Smooth muscle cell (in vitro differentiated cells): ENCODE results near the gene LTBP2. TPM values are rescaled to one million over a fixed set of nuclear protein-coding genes. Genes with fewer than 3 reads are reported as not detected.

ENCODE experiments used
- DNase-seq: peaks from one replicate; lab custom pipeline; 2025; ENCODE audit not compliant: unreplicated experiment; lab: John Stamatoyannopoulos, UW
- H2AFZ ChIP-seq: fragments of 200-600 bp; sonication (generic); 2 replicates; pipeline ENCODE4 v1.6.0; 2016; ENCODE audit warnings: antibody characterized with exemption, low read depth, mild to moderate bottlenecking
- H3F3A ChIP-seq: fragments of 200-600 bp; sonication (generic); 2 replicates; pipeline ENCODE4 v1.6.0; 2017; ENCODE audit warnings: antibody characterized with exemption, low read depth
- H3K27ac ChIP-seq: fragments of 200-600 bp; sonication (generic); 2 replicates; pipeline ENCODE4 v1.5.1; 2016; ENCODE audit warnings: low read depth, mild to moderate bottlenecking
- H3K27me3 ChIP-seq: fragments of 200-600 bp; sonication (generic); 2 replicates; pipeline ENCODE4 v1.6.1; 2016; ENCODE audit warnings: low read depth, mild to moderate bottlenecking
- H3K36me3 ChIP-seq: fragments of 200-600 bp; sonication (generic); 2 replicates; pipeline ENCODE4 v1.5.1; 2016; ENCODE audit warnings: low read depth
- H3K4me1 ChIP-seq: fragments of 200-600 bp; sonication (generic); 2 replicates; pipeline ENCODE4 v1.5.1; 2016; ENCODE audit warnings: low read depth
- H3K4me2 ChIP-seq: fragments of 200-600 bp; sonication (generic); 2 replicates; pipeline ENCODE4 v1.6.0; 2016; ENCODE audit warnings: mild to moderate bottlenecking
- H3K4me3 ChIP-seq: fragments of 200-600 bp; sonication (generic); 2 replicates; pipeline ENCODE4 v1.5.1; 2016; ENCODE audit warnings: mild to moderate bottlenecking
- H3K79me2 ChIP-seq: fragments of 200-600 bp; sonication (generic); 2 replicates; pipeline ENCODE4 v1.6.0; 2016; ENCODE audit warnings: low read depth, mild to moderate bottlenecking
- H3K9ac ChIP-seq: fragments of 200-600 bp; sonication (generic); 2 replicates; pipeline ENCODE4 v1.6.0; 2016; ENCODE audit warnings: low read depth
- H3K9me3 ChIP-seq: fragments of 200-600 bp; sonication (generic); replicated peaks from 2 replicates; pipeline ENCODE4 v1.5.1; 2016; ENCODE audit warnings: low read depth
- H4K20me1 ChIP-seq: fragments of 200-600 bp; sonication (generic); 2 replicates; pipeline ENCODE4 v1.6.0; 2016; ENCODE audit warnings: low read depth
- CTCF ChIP-seq: fragments of 200-600 bp; sonication (generic); IDR thresholded peaks from 2 replicates; pipeline ENCODE4 v1.5.1; 2017; ENCODE audit warnings: borderline replicate concordance, mild to moderate bottlenecking, antibody characterized with exemption; ENCODE audit not compliant: insufficient read depth, poor library complexity, severe bottlenecking
- WGBS: methylation state at CpG from one replicate; pipeline ENCODE4 v1.1.7; 2016; ENCODE audit warnings: low lambda C conversion rate; 5-methylcytosine and 5-hydroxymethylcytosine counted together
- polyA plus RNA-seq: library from polyadenylated mRNA; unstranded; fragments of >200 nt; fragmentation: Nextera tagmentation; extraction: Ambion mirVana; gene quantifications from 2 replicates; pipeline ENCODE4 v1.2.1, GENCODE V29; 2016
- total RNA-seq: library from RNA; depleted of rRNA; stranded (reverse); fragments of >200 nt; gene quantifications from 2 replicates; pipeline ENCODE4 v1.2.3, GENCODE V29; 2014

LTBP2 gene
- total and polyA plus RNA-seq, 2 experiments from 2014 or later: 90.1 to 108 TPM

GRCh38 chr14:74658535-74659131 lies 46.6 kb upstream of the LTBP2 start:
- Histone ChIP-seq H2AFZ (no peak overlapping the region), H3K9ac (no peak overlapping the region), H3K79me2 (no peaks in the 10 kb centered on the region), H3F3A (peaks cover 14% of the 10 kb centered on the region), H3K9me3 (no peaks in the 10 kb centered on the region), H3K4me3 (no peak overlapping the region), H4K20me1 (no peaks in the 10 kb centered on the region), H3K4me2 (peak overlapping the region; percentile 39), H3K27me3 (no peaks in the 10 kb centered on the region), H3K27ac (no peak overlapping the region), H3K4me1 (peaks cover 6% of the 10 kb centered on the region), H3K36me3 (no peaks in the 10 kb centered on the region)
- DNase-seq: no peak
- TF ChIP-seq CTCF: no peak
- 95% methylated on average over 1 of the region's 1 CpG for WGBS

DNA sequence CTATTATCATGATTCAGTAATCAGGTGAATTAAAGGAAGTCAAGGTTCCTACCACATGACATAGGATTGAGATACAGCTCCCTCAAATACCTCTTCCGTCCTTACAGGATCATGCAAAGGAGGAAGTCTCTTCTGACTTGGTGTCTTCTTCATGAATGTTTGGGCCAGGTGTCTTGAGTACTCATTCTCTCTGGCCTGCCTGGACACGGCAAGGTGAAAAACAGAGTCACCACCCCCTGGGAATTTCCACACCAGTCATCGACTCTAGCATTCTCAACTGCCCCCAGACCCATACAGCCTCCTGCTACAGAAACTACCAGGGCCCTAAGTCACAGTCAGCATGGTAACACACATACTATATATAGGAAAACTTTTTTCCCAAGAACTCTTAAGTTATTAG lies 44.9 kb upstream of the LTBP2 start:
- no peaks in the 10 kb centered on the region for H3K27me3 ChIP-seq
- no peaks in the 10 kb centered on the region for H3K36me3 ChIP-seq
- H3K4me2 ChIP-seq: no peak overlapping the region
- DNase-seq: no peak
- H4K20me1 ChIP-seq: no peaks in the 10 kb centered on the region
- H3K9ac ChIP-seq: no peak overlapping the region
- peaks cover 14% of the 10 kb centered on the region for H3F3A ChIP-seq
- no peak for TF ChIP-seq CTCF
- H3K9me3 ChIP-seq: no peaks in the 10 kb centered on the region
- no peak overlapping the region for H2AFZ ChIP-seq
- H3K4me1 ChIP-seq: peaks cover 6% of the 10 kb centered on the region
- no peaks in the 10 kb centered on the region for H3K79me2 ChIP-seq
- H3K27ac ChIP-seq: peak overlapping the region; percentile 79
- WGBS: 93% methylated on average over 3 of the region's 3 CpGs
- no peak overlapping the region for H3K4me3 ChIP-seq

- peak overlapping the region; percentile 79 for H3K27ac ChIP-seq
- H2AFZ ChIP-seq: no peak overlapping the region
- H3K27me3 ChIP-seq: no peaks in the 10 kb centered on the region
- H3K4me1 ChIP-seq: peaks cover 6% of the 10 kb centered on the region
- no peaks in the 10 kb centered on the region for H3K79me2 ChIP-seq
- 48% methylated on average over 2 of the region's 2 CpGs for WGBS
- no peak overlapping the region for H3K9ac ChIP-seq
- H4K20me1 ChIP-seq: no peaks in the 10 kb centered on the region
- no peaks in the 10 kb centered on the region for H3K9me3 ChIP-seq
- no peaks in the 10 kb centered on the region for H3K36me3 ChIP-seq
- H3K4me2 ChIP-seq: peak overlapping the region; percentile 48
- no peak for DNase-seq
- no peak for TF ChIP-seq CTCF
- H3K4me3 ChIP-seq: no peak overlapping the region
- peaks cover 14% of the 10 kb centered on the region for H3F3A ChIP-seq
These were observed 43.8 kb upstream of the LTBP2 start for GRCh38 chr14:74655599-74656395.
